ENCODE data around the gene HNF4A. TPM values are rescaled to one million over a fixed set of nuclear protein-coding genes. Genes with fewer than 3 reads are reported as not detected.
A peak's percentile ranks its signal among the peaks of the same experiment; 100 is the strongest.

The HNF4A gene
- total and polyA plus RNA-seq, 2 of the 13 experiments (the other 11 are each of a cell fraction or from before 2014, with no cell fraction given): 80.9 to 169 TPM

GRCh38 chr20:44370639-44371218 lies 15.2 kb downstream of the HNF4A start (continued):
- TF ChIP-seq ARID4A (CRISPR knock-in tag; IDR thresholded peaks at IDR 0.05; ENCODE audit: borderline replicate concordance) (peak; percentile 83; the same call in 1 of the 2 replicates), ZNF460 (CRISPR knock-in tag; IDR thresholded peaks at IDR 0.05; ENCODE audit: borderline replicate concordance) (peak; percentile 41; the same call in 1 of the 2 replicates), MXI1 (IDR thresholded peaks at IDR 0.05; ENCODE audit: borderline replicate concordance, low read depth, low read length) (peak; percentile 67; the same call in 1 of the 3 replicates), IKZF5 (CRISPR knock-in tag; IDR thresholded peaks at IDR 0.05) (peak; percentile 96), ATM (IDR thresholded peaks at IDR 0.05; ENCODE audit: borderline replicate concordance) (no peak), RORA (CRISPR knock-in tag; IDR thresholded peaks at IDR 0.05) (no peak), SP1 (IDR thresholded peaks at IDR 0.05) (no peak), SP1 (CRISPR knock-in tag; IDR thresholded peaks at IDR 0.05) (peak; percentile 60), PCBP2 (optimal IDR thresholded peaks at IDR 0.05; ENCODE audit: low read depth, low read length, poor library complexity, severe bottlenecking) (no peak), TFDP1 (CRISPR knock-in tag; IDR thresholded peaks at IDR 0.05; ENCODE audit: borderline replicate concordance) (peak; percentile 52; the same call in 1 of the 2 replicates), SPEN (CRISPR knock-in tag; IDR thresholded peaks at IDR 0.05; ENCODE audit: low read depth) (peak; percentile 94), SP140L (CRISPR knock-in tag; IDR thresholded peaks at IDR 0.05; ENCODE audit: borderline replicate concordance) (peak; percentile 74; the same call in 1 of the 2 replicates), THAP11 (CRISPR knock-in tag; IDR thresholded peaks at IDR 0.05) (0 out of 2 replicates have a peak, but pooled peaks have one; percentile 47), ZNF510 (CRISPR knock-in tag; IDR thresholded peaks at IDR 0.05; ENCODE audit: low read depth) (no peak), MLXIP (CRISPR knock-in tag; IDR thresholded peaks at IDR 0.05; ENCODE audit: borderline replicate concordance) (no peak), CSRNP1 (CRISPR knock-in tag; IDR thresholded peaks at IDR 0.05) (peak; percentile 93), SOX6 (IDR thresholded peaks at IDR 0.05) (no peak), SOX6 (CRISPR knock-in tag; IDR thresholded peaks at IDR 0.05) (peak; percentile 80)
